GM10266 (cell line): ENCODE results near the gene PPFIBP2.

Source experiments
- DNase-seq: peaks from one replicate; pipeline ENCODE4 v3.0.0; 2012; ENCODE audit errors: extremely low spot score
- CTCF ChIP-seq: IDR thresholded peaks from 2 replicates; pipeline ENCODE4 v1.5.1; 2012; ENCODE audit warnings: mild to moderate bottlenecking, low read depth; ENCODE audit not compliant: control insufficient read depth, insufficient read depth; ENCODE audit errors: missing control alignments

Gene PPFIBP2

GRCh38 chr11:7549681-7550080 is 35.9 kb downstream of the PPFIBP2 start:
- no peak for DNase-seq
- no peak for TF ChIP-seq CTCF

GRCh38 chr11:7551571-7551970 is 37.8 kb downstream of the PPFIBP2 start:
- no peak for TF ChIP-seq CTCF
- DNase-seq: no peak

- TF ChIP-seq CTCF: no peak
- DNase-seq: no peak
Observed at GRCh38 chr11:7552666-7553065, 38.9 kb downstream of the PPFIBP2 start.

GRCh38 chr11:7555052-7555699 is 41.4 kb downstream of the PPFIBP2 start:
- DNase-seq: no peak
- TF ChIP-seq CTCF: no peak

- no peak for TF ChIP-seq CTCF
- no peak for DNase-seq
Observed at GRCh38 chr11:7558046-7558445, 44.2 kb downstream of the PPFIBP2 start.

GRCh38 chr11:7559398-7560283 is 45.8 kb downstream of the PPFIBP2 start:
- TF ChIP-seq CTCF: no peak
- no peak for DNase-seq

GRCh38 chr11:7561562-7561961 is 47.8 kb downstream of the PPFIBP2 start:
- TF ChIP-seq CTCF: no peak
- DNase-seq: no peak
